ENCODE measurements around the gene MCOLN1. TPM values are rescaled to one million over a fixed set of nuclear protein-coding genes. Genes with fewer than 3 reads are reported as not detected.

Gene MCOLN1
- total RNA-seq, 6 experiments from 2014 or later, result 9.8 to 25.2 (median 17.7) TPM

DNA sequence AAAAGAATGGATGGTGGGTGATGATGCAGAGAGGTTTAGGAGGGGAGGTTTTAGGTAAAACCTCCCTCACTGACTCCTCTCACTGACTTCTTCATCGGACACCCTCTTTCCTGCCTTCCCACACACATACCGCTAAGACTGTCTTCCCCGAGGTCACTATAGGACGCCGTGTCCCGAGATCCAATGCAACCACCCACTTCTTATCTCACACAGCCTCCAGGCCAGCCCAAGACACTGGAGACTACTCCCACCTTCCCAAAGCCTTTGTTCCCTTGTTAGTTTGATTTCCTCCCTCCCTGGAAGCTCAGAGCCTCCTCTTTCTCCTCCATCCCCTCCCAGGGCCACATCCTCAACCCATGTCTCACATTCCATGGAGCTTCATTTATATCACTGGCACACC lies 56.8 kb downstream of the MCOLN1 start:
- ATAC-seq, result no peak
- no peak overlapping the region for H3K4me3 ChIP-seq
- no peaks in the 10 kb centered on the region for H3K36me3 ChIP-seq
- TF ChIP-seq POLR2A (IDR thresholded peaks at IDR 0.05), result no peak
- TF ChIP-seq, protein P1, sequence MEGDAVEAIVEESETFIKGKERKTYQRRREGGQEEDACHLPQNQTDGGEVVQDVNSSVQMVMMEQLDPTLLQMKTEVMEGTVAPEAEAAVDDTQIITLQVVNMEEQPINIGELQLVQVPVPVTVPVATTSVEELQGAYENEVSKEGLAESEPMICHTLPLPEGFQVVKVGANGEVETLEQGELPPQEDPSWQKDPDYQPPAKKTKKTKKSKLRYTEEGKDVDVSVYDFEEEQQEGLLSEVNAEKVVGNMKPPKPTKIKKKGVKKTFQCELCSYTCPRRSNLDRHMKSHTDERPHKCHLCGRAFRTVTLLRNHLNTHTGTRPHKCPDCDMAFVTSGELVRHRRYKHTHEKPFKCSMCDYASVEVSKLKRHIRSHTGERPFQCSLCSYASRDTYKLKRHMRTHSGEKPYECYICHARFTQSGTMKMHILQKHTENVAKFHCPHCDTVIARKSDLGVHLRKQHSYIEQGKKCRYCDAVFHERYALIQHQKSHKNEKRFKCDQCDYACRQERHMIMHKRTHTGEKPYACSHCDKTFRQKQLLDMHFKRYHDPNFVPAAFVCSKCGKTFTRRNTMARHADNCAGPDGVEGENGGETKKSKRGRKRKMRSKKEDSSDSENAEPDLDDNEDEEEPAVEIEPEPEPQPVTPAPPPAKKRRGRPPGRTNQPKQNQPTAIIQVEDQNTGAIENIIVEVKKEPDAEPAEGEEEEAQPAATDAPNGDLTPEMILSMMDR (IDR thresholded peaks at IDR 0.05), result no peak
- no peaks in the 10 kb centered on the region for H3K27me3 ChIP-seq
- DNase-seq, result no peak
- no peak overlapping the region for H3K27ac ChIP-seq
- intact Hi-C loops (cut with DNase I), result loop anchor here in 1 of 2 donors (10.0 kb wide), 1 partner anchor 226 kb away; no protein-coding TSS in a partner anchor
- 45% methylated on average over 6 of the region's 6 CpGs for WGBS (ENCODE audit: insufficient coverage, low coverage, low lambda C conversion rate, missing lambda C conversion rate)
- H3K9me3 ChIP-seq, result no peaks in the 10 kb centered on the region
- H3K4me1 ChIP-seq, result no peaks in the 10 kb centered on the region

DNA sequence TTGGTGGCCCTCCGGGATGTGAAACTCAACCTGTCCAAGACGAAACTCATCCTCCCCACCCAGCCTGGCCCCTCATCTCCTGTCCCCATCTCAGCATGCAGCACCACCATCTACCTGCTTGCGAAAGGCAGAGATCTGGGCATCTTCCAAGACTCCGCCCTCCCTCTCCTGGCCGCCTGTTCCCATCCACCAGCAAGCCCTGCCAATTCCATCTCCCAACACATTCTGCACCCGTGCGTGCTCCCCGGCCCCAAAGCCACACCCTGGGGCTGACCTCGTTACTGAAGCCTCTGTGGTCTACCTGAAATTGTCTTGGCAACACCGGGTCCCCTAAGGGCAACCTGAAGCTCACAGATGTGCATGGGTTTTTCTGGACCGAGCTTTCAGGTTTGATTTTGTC lies 60.0 kb downstream of the MCOLN1 start:
- intact Hi-C loops (cut with DNase I), result no loop called here
- TF ChIP-seq, protein P1 (IDR thresholded peaks at IDR 0.05), result no peak
- TF ChIP-seq POLR2A (IDR thresholded peaks at IDR 0.05), result no peak
- Histone ChIP-seq H3K36me3 (no peaks in the 10 kb centered on the region), H3K4me1 (no peaks in the 10 kb centered on the region), H3K4me3 (no peak overlapping the region), H3K27ac (no peak overlapping the region), H3K9me3 (no peaks in the 10 kb centered on the region), H3K27me3 (no peaks in the 10 kb centered on the region)
- DNase-seq (peak in 1 of 3 donors; percentile 49), ATAC-seq (peak in 1 of 4 donors; percentile 35)
- 35% methylated on average over 7 of the region's 11 CpGs for WGBS (ENCODE audit: insufficient coverage, low coverage, low lambda C conversion rate, missing lambda C conversion rate)

Small RNA genes lying within 50 kb of the gene (small RNA-seq; reads per million reads assigned to genes)
- gene AC008878.2, result 0 reads per million in 2 experiments

Other genes with a start within 250 kb of the MCOLN1 start
- gene INSR, start 228.2 kb upstream of the MCOLN1 start, total RNA-seq, result 100 to 1,000 TPM in 4 of 6 experiments, 10 to 100 TPM in 2; 82.7 to 121 (median 106) TPM
- gene ARHGEF18, start 173.7 kb upstream of the MCOLN1 start, total RNA-seq, result 10 to 100 TPM; 15.1 to 19.2 (median 17.7) TPM
- 10 to 100 TPM in 2 of 6 experiments, 1 to 10 TPM in 4; 4.8 to 14.3 (median 9.4) TPM for gene PEX11G, start 33.6 kb upstream of the MCOLN1 start, total RNA-seq
- 10 to 100 TPM; 15.3 to 35.1 (median 24.8) TPM for gene ZNF358, start 6.5 kb upstream of the MCOLN1 start, total RNA-seq
- 10 to 100 TPM; 38.7 to 61.8 (median 46.5) TPM for gene PNPLA6, start 13.1 kb downstream of the MCOLN1 start, total RNA-seq
- gene CAMSAP3, start 73.2 kb downstream of the MCOLN1 start, total RNA-seq, result 10 to 100 TPM; 21.8 to 31.9 (median 23.4) TPM
- 10 to 100 TPM; 12.8 to 21.3 (median 17.8) TPM for gene XAB2, start 106.9 kb downstream of the MCOLN1 start, total RNA-seq
- 10 to 100 TPM in 4 of 6 experiments, 1 to 10 TPM in 2; 6.8 to 83.9 (median 56.5) TPM for gene PET100, start 107.2 kb downstream of the MCOLN1 start, total RNA-seq
- 1 to 10 TPM in 1 of 6 experiments, under 1 TPM in 2, not detected in 3; 0.90 to 1.5 (median 0.95) TPM for gene PCP2, start 111.1 kb downstream of the MCOLN1 start, total RNA-seq
- gene STXBP2, start 114.5 kb downstream of the MCOLN1 start, total RNA-seq, result 10 to 100 TPM; 27.5 to 45.7 (median 39.1) TPM
- gene RETN, start 146.4 kb downstream of the MCOLN1 start, total RNA-seq, result 1 to 10 TPM in 1 of 6 experiments, under 1 TPM in 1, not detected in 4; 0.63 to 2.4 TPM
- gene MCEMP1, start 154.5 kb downstream of the MCOLN1 start, total RNA-seq, result under 1 TPM; 0.11 to 0.86 (median 0.34) TPM
- gene TRAPPC5, start 158.2 kb downstream of the MCOLN1 start, total RNA-seq, result 10 to 100 TPM; 41.7 to 66.5 (median 52.0) TPM
- gene FCER2, start 179.5 kb downstream of the MCOLN1 start, total RNA-seq, result under 1 TPM in 2 of 6 experiments, not detected in 4; 0.18 to 0.29 TPM
- gene CLEC4G, start 209.5 kb downstream of the MCOLN1 start, total RNA-seq, result 10 to 100 TPM; 25.7 to 59.0 (median 38.2) TPM
- gene CD209, start 224.9 kb downstream of the MCOLN1 start, total RNA-seq, result 1 to 10 TPM in 4 of 6 experiments, under 1 TPM in 2; 0.42 to 6.7 (median 2.8) TPM
- 10 to 100 TPM; 12.8 to 64.8 (median 20.8) TPM for gene CLEC4M, start 240.6 kb downstream of the MCOLN1 start, total RNA-seq

Measured in right lobe of liver (tissue), 6 donors.